SIG-M5 (cell line): ENCODE data around the gene RGS9.

Experiments used
- DNase-seq: peaks from one replicate; lab custom pipeline; 2025; lab: John Stamatoyannopoulos, UW

RGS9 gene

DNA sequence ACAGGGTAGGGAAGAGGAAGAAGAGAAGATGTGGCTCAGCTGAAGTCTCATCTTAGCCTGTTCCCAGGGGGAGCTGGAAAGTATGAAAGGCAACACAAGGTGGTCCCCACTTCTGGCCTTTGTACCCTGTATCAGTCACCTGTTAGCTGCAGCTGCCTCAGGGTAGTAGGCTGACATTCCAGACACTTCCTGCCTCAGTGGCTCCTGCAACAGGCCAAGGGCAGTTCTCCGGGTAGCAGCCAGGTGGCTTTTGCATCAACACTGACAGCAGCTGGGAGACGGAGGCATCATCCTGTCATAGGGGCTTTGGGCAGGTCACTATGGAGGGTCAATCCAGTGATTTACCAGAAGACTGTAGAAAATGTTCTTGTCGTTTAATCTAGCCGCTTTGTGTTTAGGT lies 124.0 kb downstream of the RGS9 start:
- DNase-seq: no peak

DNA sequence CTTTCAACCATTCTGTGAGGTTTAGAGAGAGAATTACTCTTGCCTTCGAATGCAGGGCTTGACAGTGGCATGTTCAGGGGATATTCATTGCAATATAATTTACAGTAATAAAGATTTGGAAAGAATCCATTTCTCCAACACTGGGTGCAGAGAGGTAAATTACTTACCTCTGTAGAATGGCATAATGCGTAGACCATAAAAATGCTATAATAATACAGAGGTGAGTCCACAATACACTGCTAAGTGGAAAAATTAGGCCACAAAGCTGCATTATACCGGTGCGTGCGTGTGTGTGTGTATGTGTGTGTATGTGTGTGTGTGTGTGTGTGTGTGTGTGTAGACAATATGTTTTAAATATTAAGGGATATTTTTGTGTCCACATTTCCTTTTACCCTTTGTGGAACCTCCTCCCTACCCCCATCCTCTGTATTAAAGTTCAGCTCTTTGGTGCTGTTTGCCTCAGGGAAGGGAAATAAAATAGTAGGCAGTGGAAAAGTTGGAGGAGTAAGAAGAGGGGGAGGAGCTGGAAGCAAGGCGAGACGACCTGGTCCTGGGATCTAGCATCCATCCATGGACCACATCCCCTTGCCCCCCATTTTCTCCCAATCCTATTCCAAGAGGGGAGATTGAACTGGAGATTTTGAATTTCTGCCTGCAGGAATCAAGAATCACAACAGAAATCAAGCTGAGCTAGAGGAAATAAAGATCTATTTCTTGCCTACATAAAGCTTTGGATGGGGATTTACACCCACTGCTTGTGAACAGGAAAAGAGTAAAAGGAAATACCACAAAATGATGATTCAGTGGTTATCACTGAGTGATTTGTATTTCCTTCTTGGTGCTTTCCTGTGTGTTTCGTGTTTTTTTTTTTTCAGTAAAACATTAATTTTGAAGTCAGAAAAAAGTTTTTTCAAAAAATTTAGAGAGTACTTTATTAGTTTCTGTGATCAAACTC lies 124.8 kb downstream of the RGS9 start:
- no peak for DNase-seq

DNA sequence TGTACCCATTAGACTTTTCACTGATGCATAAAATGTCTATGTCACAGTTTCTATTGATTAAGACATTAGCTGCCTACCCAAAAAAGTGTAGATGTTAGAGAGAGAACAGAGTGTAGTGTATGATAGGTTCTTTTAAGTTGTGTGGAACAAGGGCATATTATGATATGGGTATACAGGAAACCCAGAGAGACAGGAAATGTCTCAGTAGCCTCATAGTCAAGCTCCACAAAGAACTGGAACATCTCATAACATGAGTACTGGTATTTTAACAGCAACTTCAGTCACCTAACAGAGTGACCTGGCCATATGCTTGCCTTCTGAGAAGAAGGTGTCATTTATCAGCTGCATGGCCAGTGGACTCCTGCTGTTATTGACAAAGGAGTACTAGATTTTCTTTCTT lies 128.1 kb downstream of the RGS9 start:
- no peak for DNase-seq

DNA sequence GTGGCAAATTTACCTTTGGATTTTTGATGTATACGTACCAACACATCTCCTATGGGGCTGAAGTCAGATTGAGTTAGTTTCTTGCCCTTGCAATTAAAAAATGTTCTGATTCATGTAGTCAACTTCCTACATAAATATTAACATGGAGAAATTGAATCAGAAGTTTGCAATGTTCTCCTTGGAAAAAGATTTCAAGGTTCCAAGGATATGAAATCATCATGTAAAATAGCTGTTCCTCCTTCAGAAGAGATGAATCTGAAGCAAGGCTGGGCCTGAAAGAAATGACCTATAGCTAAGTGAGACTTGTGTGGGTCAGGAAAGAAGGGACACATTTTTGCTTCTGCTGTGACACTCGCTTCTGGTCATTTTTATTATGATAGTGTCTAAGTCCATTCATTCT lies 131.7 kb downstream of the RGS9 start:
- no peak for DNase-seq

DNA sequence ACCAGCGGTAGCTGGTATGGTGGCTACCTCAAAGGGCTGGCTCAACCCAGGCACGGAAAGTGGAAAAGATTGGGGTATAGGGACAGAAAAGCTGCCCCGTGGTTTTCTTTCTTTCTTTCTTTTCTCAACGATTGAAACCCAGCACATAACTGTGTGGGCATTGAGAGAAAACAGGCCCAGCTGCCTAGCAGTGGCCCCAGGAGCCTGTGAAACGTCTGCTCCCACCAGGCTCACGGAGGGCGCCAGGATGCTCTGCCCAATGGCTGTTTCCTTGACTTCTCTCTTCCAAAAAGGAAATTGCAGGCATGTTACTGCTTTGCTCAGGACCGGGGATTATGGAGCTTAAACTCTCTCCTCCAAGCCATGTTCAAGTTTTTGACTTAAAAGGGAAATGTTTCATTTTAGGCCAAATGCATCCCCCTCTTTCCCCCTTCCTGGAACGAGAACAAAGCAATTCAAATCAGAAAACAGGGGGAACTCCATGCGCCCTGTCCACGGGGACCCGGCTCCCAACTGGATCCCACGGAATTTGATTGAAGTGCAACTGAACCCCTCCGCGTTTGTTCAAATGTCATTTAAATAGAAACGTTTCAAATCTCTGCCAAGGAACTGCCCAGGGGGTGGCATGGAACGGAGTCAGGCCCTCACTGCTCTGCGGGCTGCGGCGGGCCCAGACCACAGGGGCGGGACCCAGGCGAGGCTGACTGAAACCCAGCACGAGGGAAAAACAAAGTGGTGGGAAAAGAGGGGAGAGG lies 133.5 kb downstream of the RGS9 start:
- no peak for DNase-seq

DNA sequence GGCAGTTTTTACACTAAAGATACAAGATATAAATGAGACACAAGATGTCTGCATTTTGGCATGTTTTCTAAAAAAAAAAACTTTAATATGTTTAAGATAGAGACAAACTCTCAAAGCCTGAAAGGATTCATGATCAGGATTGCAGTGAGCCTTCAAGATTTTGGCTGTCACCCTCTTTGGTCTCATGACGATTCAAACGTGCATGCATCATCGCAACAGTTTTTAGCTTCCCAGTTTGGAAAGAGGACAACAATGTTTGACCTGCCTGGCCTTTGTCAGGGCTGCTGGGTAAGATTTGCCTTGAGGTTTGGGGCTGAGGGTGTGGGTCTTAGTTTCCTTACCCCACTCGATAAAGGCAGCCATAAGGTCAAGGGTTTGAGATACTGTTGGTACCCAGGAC lies 134.1 kb downstream of the RGS9 start:
- no peak for DNase-seq
